Stomach (tissue), 9 donors: Measurements from ENCODE around the gene ERC2. TPM values are rescaled to one million over a fixed set of nuclear protein-coding genes. Genes with fewer than 3 reads are reported as not detected.
A peak's percentile ranks its signal among the peaks of the same experiment; 100 is the strongest.

Source experiments
- DNase-seq, 2 donors: peaks; one replicate each; pipeline versions ENCODE4 v3.0.0 to v3.0.0-alpha.2; 2013 to 2019
- H3K27ac ChIP-seq, 5 donors: fragments of 200-600 bp in 4 of 5; sonication (generic) in 4 of 5; one replicate each; pipeline ENCODE4 v1.5.1; 2013 to 2019; ENCODE audit warnings: mild to moderate bottlenecking in 1 of 5, moderate library complexity in 1 of 5
- H3K27me3 ChIP-seq, 3 donors: fragments of 200-600 bp; sonication (generic); one replicate each; pipeline ENCODE4 v1.5.1; 2017 to 2019; ENCODE audit warnings: mixed run types in 1 of 3
- H3K36me3 ChIP-seq, 4 donors: fragments of 200-600 bp; sonication (generic); 1 replicate in 3 of 4; 2 replicates in 1 of 4; pipeline ENCODE4 v1.5.1; 2016 to 2019
- H3K4me1 ChIP-seq, 4 donors: fragments of 200-600 bp; sonication (generic); one replicate each; pipeline ENCODE4 v1.5.1; 2016 to 2019
- H3K4me3 ChIP-seq, 4 donors: fragments of 200-600 bp; sonication (generic) in 3 of 4; one replicate each; pipeline ENCODE4 v1.5.1; 2016 to 2019; ENCODE audit warnings: mild to moderate bottlenecking in 1 of 4
- H3K9me3 ChIP-seq, 4 donors: fragments of 200-600 bp; sonication (generic); one replicate each; pipeline ENCODE4 v1.5.1; 2016 to 2019
- CTCF ChIP-seq, 7 experiments: fragments of 450-650 bp in 4 of 7; fragments of 200-600 bp in 3 of 7; sonication (generic) in 3 of 7; IDR thresholded peaks; one replicate each; pipeline ENCODE4 v1.5.1; 2016 to 2019; ENCODE audit warnings: antibody characterized with exemption in 7 of 7, control low read depth in 2 of 7, mild to moderate bottlenecking in 1 of 7
- EP300 ChIP-seq: sonication (generic); formaldehyde crosslinking; IDR thresholded peaks from one replicate; pipeline ENCODE4 v1.6.1; 2017; ENCODE audit warnings: antibody characterized with exemption
- POLR2A ChIP-seq, 4 donors: fragments of 450-650 bp; IDR thresholded peaks; one replicate each; pipeline ENCODE4 v1.6.1; 2016; ENCODE audit warnings: antibody characterized with exemption in 4 of 4, control low read depth in 2 of 4, mild to moderate bottlenecking in 1 of 4, moderate library complexity in 1 of 4
- POLR2AphosphoS5 ChIP-seq, 3 donors: sonication (generic); formaldehyde crosslinking; IDR thresholded peaks; one replicate each; pipeline ENCODE4 v1.6.1; 2016; ENCODE audit warnings: antibody characterized with exemption in 3 of 3
- WGBS, 5 donors: extraction: QIAGEN DNeasy Blood & Tissue Kit in 3 of 5; methylation state at CpG; one replicate each; pipeline versions ENCODE4 v1.1.5 to v1.1.7; 2013 to 2018; 5-methylcytosine and 5-hydroxymethylcytosine counted together
- intact Hi-C: fragments of 100-400 bp; cut with DNase I; formaldehyde crosslinking; loops from one replicate; pipeline ENCODE4 v1.15.1; 2023; ENCODE audit warnings: low total_unique reads
- polyA plus RNA-seq, 3 donors: library from polyadenylated mRNA; stranded (reverse); fragments of 200-250 nt; gene quantifications; one replicate each; pipeline ENCODE4 v1.2.3, GENCODE V29; 2013
- total RNA-seq, 5 donors: library from RNA; depleted of rRNA; stranded (reverse); fragments of >200 nt; gene quantifications; one replicate each; pipeline versions ENCODE4 v1.1.0 to v1.2.3, GENCODE V29; 2014 to 2016
- donor health status: healthy with polysubstance abuse.
- donor health status: Bipolar disorder and iron deficiency.
- donor health status: healthy.

Gene ERC2
- total and polyA plus RNA-seq, 8 donors = 0.43 to 3.1 (median 1.3) TPM; not detected in 2

- H3K4me1 ChIP-seq = no peaks in the 10 kb centered on the region
- no peaks in the 10 kb centered on the region for H3K36me3 ChIP-seq
- no peak overlapping the region for H3K27ac ChIP-seq
- H3K4me3 ChIP-seq = no peak overlapping the region
- H3K9me3 ChIP-seq = no peaks in the 10 kb centered on the region
- no peaks in the 10 kb centered on the region for H3K27me3 ChIP-seq
- DNase-seq = no peak
- intact Hi-C loops = no loop called here
- no peak for TF ChIP-seq CTCF (IDR thresholded peaks at IDR 0.05)
- WGBS, 5 donors = 66 to 90% (median 86%) methylated on average over 2 of the region's 2 CpGs
These were observed 345.4 kb downstream of the ERC2 start for GRCh38 chr3:56122911-56123310.

DNA sequence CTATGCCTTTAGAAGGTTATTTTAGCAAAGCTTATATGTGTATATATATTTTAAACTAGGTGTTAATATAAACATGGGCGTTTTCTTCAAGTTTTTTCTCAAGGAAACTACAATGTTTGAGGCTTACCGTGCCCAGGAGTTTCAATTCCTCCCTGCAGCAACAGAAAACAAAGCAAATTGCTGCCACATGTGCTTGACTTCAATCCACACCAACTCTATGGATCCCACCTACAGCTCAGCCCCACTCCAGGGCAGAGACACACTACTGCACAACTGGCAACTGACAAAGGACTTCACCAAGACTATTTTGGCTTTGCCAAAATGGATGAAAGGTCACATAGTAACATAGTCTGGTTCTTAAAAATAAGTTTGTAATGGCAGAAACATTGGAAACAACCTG, 346.6 kb downstream of the ERC2 start:
- 70 to 83% (median 77%) methylated on average over 2 of the region's 2 CpGs for whole genome bisulfite sequencing, 5 donors
- H3K27me3 ChIP-seq = no peaks in the 10 kb centered on the region
- no peak overlapping the region for H3K27ac ChIP-seq
- no peak for DNase-seq
- intact Hi-C loops = no loop called here
- H3K4me3 ChIP-seq = no peak overlapping the region
- H3K4me1 ChIP-seq = no peaks in the 10 kb centered on the region
- no peaks in the 10 kb centered on the region for H3K36me3 ChIP-seq
- TF ChIP-seq EP300 (no peak), CTCF (IDR thresholded peaks at IDR 0.05) (no peak), POLR2A (IDR thresholded peaks at IDR 0.05) (no peak), POLR2AphosphoS5 (IDR thresholded peaks at IDR 0.05) (no peak)
- H3K9me3 ChIP-seq = no peaks in the 10 kb centered on the region

DNA sequence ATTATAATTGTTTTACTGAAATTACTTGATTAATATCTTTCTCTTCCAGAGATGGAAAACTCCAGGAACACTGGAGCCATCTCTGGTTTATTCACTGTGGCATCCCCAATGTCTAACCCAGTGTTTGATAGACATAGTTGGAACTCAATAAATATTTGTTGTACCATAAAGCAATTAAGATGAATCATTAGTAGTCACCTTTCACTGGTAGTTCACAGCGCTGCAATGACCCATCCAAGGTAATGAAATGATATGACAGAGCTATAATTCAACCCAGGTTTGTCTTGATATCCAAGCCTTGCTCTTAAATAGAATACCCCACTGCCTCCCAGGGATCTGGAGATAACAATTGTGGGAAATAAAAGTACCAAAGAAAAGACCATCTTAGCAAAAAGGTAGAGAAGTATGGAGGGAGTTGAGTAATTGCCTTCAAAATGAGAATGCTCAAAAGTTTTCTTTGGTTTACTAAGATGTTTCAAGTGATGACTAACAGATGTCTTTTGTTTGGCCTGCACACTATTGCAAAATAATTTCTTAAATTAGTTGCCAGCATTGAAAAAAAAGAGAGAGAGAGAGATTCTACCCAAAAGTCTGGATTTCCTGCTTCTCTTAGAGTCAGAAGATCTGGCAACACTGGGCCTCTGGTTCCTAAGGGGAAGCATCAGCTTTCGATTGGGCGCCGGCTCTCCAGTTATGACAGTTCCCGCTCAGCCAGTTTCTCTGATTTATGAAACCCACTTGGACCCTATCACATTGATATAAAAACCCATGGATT, 348.5 kb downstream of the ERC2 start:
- Histone ChIP-seq H3K4me1 (no peaks in the 10 kb centered on the region), H3K27ac (no peak overlapping the region), H3K27me3 (no peaks in the 10 kb centered on the region), H3K36me3 (no peaks in the 10 kb centered on the region), H3K9me3 (peaks cover 9 to 12% (median 10%) of the 10 kb centered on the region in 4 donors), H3K4me3 (no peak overlapping the region)
- intact Hi-C loops = no loop called here
- TF ChIP-seq CTCF (IDR thresholded peaks at IDR 0.05) = no peak
- no peak for TF ChIP-seq EP300
- TF ChIP-seq POLR2AphosphoS5 (IDR thresholded peaks at IDR 0.05) = no peak
- no peak for TF ChIP-seq POLR2A (IDR thresholded peaks at IDR 0.05)
- DNase-seq = peak in 1 of 2 donors; percentile 36
- WGBS, 5 donors = 72 to 91% (median 80%) methylated on average over 5 of the region's 5 CpGs

DNA sequence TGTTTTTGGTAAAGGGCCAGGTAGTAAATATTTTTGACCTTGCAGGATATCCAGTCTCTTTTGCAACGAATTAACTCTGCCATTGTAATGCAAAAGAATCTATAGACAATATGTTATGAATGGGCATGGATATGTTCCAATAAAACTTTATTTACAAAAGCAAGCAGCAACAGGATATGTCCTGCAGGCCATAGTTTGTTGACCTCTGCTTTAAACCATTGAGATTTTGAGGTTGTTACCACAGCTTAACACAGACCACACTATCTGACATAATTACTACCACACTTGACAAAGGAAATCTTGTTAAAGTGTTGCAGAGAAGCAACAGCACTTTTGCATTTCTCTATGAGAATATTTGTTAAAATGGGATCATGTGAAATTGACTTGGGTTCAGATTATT, 349.3 kb downstream of the ERC2 start:
- Histone ChIP-seq H3K27me3 (no peaks in the 10 kb centered on the region), H3K36me3 (no peaks in the 10 kb centered on the region), H3K4me1 (no peaks in the 10 kb centered on the region), H3K9me3 (peaks cover 9 to 18% (median 13%) of the 10 kb centered on the region in 4 donors), H3K27ac (no peak overlapping the region), H3K4me3 (no peak overlapping the region)
- intact Hi-C loops = no loop called here
- WGBS, 5 donors = 17 to 37% (median 29%) methylated on average over 1 of the region's 1 CpG
- DNase-seq = no peak
- TF ChIP-seq CTCF (IDR thresholded peaks at IDR 0.05) (no peak), POLR2A (IDR thresholded peaks at IDR 0.05) (no peak), POLR2AphosphoS5 (IDR thresholded peaks at IDR 0.05) (no peak), EP300 (no peak)
